GM13977 (cell line): ENCODE results near the gene ARHGAP12.

Experiments used
- DNase-seq: peaks from one replicate; pipeline ENCODE4 v3.0.0; 2012; ENCODE audit warnings: low spot score
- CTCF ChIP-seq: IDR thresholded peaks from 2 replicates; pipeline ENCODE4 v1.5.1; 2012; ENCODE audit warnings: mild to moderate bottlenecking, control low read depth; ENCODE audit not compliant: insufficient read depth; ENCODE audit errors: extremely low read depth, missing control alignments
- in situ Hi-C: fragments of 300-500 bp; cut with MboI; formaldehyde crosslinking; loops from one replicate; pipeline ENCODE4 v1.12.0; 2022; ENCODE audit warnings: low sequenced_read_pairs, low pct_unique_long_range_greater_than_20kb, mixed read lengths, inconsistent platforms; ENCODE audit not compliant: unreplicated experiment

ARHGAP12 gene

GRCh38 chr10:31927565-31927883 is 1.1 kb downstream of the ARHGAP12 start:
- TF ChIP-seq CTCF = no peak
- in situ Hi-C loops = no loop called here
- DNase-seq = peak; percentile 39

GRCh38 chr10:31926765-31927564 is 1.7 kb downstream of the ARHGAP12 start:
- TF ChIP-seq CTCF = no peak
- in situ Hi-C loops = no loop called here
- no peak for DNase-seq

- no peak for DNase-seq
- in situ Hi-C loops = no loop called here
Observed at GRCh38 chr10:31926160-31926559, 2.5 kb downstream of the ARHGAP12 start.

GRCh38 chr10:31924833-31925232 is 3.8 kb downstream of the ARHGAP12 start:
- TF ChIP-seq CTCF = no peak
- in situ Hi-C loops = no loop called here
- DNase-seq = no peak

More at GRCh38 chr10:31926160-31926559, 2.5 kb downstream of the ARHGAP12 start:
- TF ChIP-seq CTCF = no peak

GRCh38 chr10:31923389-31923788 is 5.2 kb downstream of the ARHGAP12 start:
- in situ Hi-C loops = no loop called here
- no peak for TF ChIP-seq CTCF
- no peak for DNase-seq

- in situ Hi-C loops = no loop called here
- no peak for TF ChIP-seq CTCF
- DNase-seq = no peak
Observed at GRCh38 chr10:31921031-31921430, 7.6 kb downstream of the ARHGAP12 start.

- TF ChIP-seq CTCF = no peak
- in situ Hi-C loops = no loop called here
- no peak for DNase-seq
Observed at GRCh38 chr10:31920538-31920937, 8.1 kb downstream of the ARHGAP12 start.
